NCI-H2107 treated with DMSO at 0.1 percent for 48 hours (cell line): ENCODE results near the gene C9orf57.
"Not testable (repeated sequence)": the region's sequence is repeated elsewhere in the genome, so short reads cannot be mapped to it uniquely, and the experiment has no call there.

Experiments
- DNase-seq: peaks from one replicate; lab custom pipeline; 2025; ENCODE audit not compliant: unreplicated experiment; lab: John Stamatoyannopoulos, UW

Gene C9orf57

GRCh38 chr9:72025906-72026305 is 34.5 kb downstream of the C9orf57 start:
- DNase-seq, result no peak

- no peak for DNase-seq
Measured at GRCh38 chr9:72023596-72023995, 36.8 kb downstream of the C9orf57 start.

GRCh38 chr9:72022841-72023240 is 37.6 kb downstream of the C9orf57 start:
- DNase-seq, result no peak

- DNase-seq, result no peak
Measured at GRCh38 chr9:72013292-72013760, 47.1 kb downstream of the C9orf57 start.

- no peak for DNase-seq
Measured at GRCh38 chr9:72012646-72013045, 47.8 kb downstream of the C9orf57 start.

GRCh38 chr9:72007726-72008125 is 52.7 kb downstream of the C9orf57 start:
- not testable (repeated sequence) for DNase-seq

GRCh38 chr9:72006501-72006900 is 53.9 kb downstream of the C9orf57 start:
- DNase-seq, result no peak

- no peak for DNase-seq
Measured at GRCh38 chr9:72005451-72005850, 55.0 kb downstream of the C9orf57 start.
